ENCODE data around the gene CCDC28A. TPM values are rescaled to one million over a fixed set of nuclear protein-coding genes. Genes with fewer than 3 reads are reported as not detected.

The CCDC28A gene
- total and polyA plus RNA-seq, 4 donors = 11.9 to 20.3 (median 16.1) TPM

- no peaks in the 10 kb centered on the region for H3K4me1 ChIP-seq (ENCODE audit: control insufficient read depth in 4 of 4, insufficient read depth in 4 of 4, low read length in 3 of 4)
- no peak for DNase-seq (ENCODE audit: low spot score)
- H3K9me3 ChIP-seq (ENCODE audit: control insufficient read depth in 4 of 4, low read length in 3 of 4) = no peaks in the 10 kb centered on the region
- TF ChIP-seq CTCF (IDR thresholded peaks at IDR 0.05; ENCODE audit: low read depth, low read length, missing input control) (no peak), GABPA (IDR thresholded peaks at IDR 0.05 in 1 of 2, conservative IDR thresholded peaks at IDR 0.05 in 1 of 2) (no peak), MAX (IDR thresholded peaks at IDR 0.05) (no peak), FOXA2 (IDR thresholded peaks at IDR 0.05) (no peak), NR2F2 (IDR thresholded peaks at IDR 0.05) (no peak), HNF4A (conservative IDR thresholded peaks at IDR 0.05) (no peak), RAD21 (IDR thresholded peaks at IDR 0.05) (no peak), SP1 (IDR thresholded peaks at IDR 0.05) (no peak), JUND (IDR thresholded peaks at IDR 0.05) (no peak), HNF4G (IDR thresholded peaks at IDR 0.05) (no peak), TAF1 (conservative IDR thresholded peaks at IDR 0.05) (no peak), RXRA (IDR thresholded peaks at IDR 0.05) (no peak), YY1 (IDR thresholded peaks at IDR 0.05) (no peak), REST (IDR thresholded peaks at IDR 0.05) (no peak)
- H3K36me3 ChIP-seq (ENCODE audit: control insufficient read depth in 4 of 4, insufficient read depth in 3 of 4, low read depth in 1 of 4, low read length in 3 of 4) = peaks cover 0 to 29% (median 22%) of the 10 kb centered on the region in 4 donors
- no peak overlapping the region for H3K9ac ChIP-seq (ENCODE audit: low read depth in 1 of 2, low read length in 2 of 2)
- no peaks in the 10 kb centered on the region for H3K27me3 ChIP-seq (ENCODE audit: control insufficient read depth in 4 of 4, insufficient read depth in 4 of 4, low read length in 3 of 4)
- WGBS = 90% methylated on average over 4 of the region's 4 CpGs
- no peak overlapping the region for H3K4me3 ChIP-seq (ENCODE audit: low read depth in 1 of 3, low read length in 3 of 3)
- H3K27ac ChIP-seq (ENCODE audit: low read depth in 1 of 2, low read length in 2 of 2) = no peak overlapping the region
These were observed 11.5 kb downstream of the CCDC28A start for GRCh38 chr6:138785079-138785478.

- Histone ChIP-seq H3K9me3 (ENCODE audit: control insufficient read depth in 4 of 4, low read length in 3 of 4) (no peaks in the 10 kb centered on the region), H3K4me3 (ENCODE audit: low read depth in 1 of 3, low read length in 3 of 3) (no peak overlapping the region), H3K36me3 (ENCODE audit: control insufficient read depth in 4 of 4, insufficient read depth in 3 of 4, low read depth in 1 of 4, low read length in 3 of 4) (peaks cover 0 to 29% (median 24%) of the 10 kb centered on the region in 4 donors), H3K27me3 (ENCODE audit: control insufficient read depth in 4 of 4, insufficient read depth in 4 of 4, low read length in 3 of 4) (no peaks in the 10 kb centered on the region), H3K27ac (ENCODE audit: low read depth in 1 of 2, low read length in 2 of 2) (no peak overlapping the region), H3K9ac (ENCODE audit: low read depth in 1 of 2, low read length in 2 of 2) (no peak overlapping the region), H3K4me1 (ENCODE audit: control insufficient read depth in 4 of 4, insufficient read depth in 4 of 4, low read length in 3 of 4) (no peaks in the 10 kb centered on the region)
- WGBS = 91% methylated on average over 3 of the region's 3 CpGs
- DNase-seq (ENCODE audit: low spot score) = no peak
- TF ChIP-seq ZBTB33 (IDR thresholded peaks at IDR 0.05) (no peak), FOXA2 (IDR thresholded peaks at IDR 0.05) (no peak), EGR1 (IDR thresholded peaks at IDR 0.05; ENCODE audit: low read depth in 2 of 2) (no peak), HNF4G (IDR thresholded peaks at IDR 0.05) (no peak), HNF4A (conservative IDR thresholded peaks at IDR 0.05) (no peak), MAX (IDR thresholded peaks at IDR 0.05) (no peak), RAD21 (IDR thresholded peaks at IDR 0.05) (no peak), RXRA (IDR thresholded peaks at IDR 0.05) (no peak), NR2F2 (IDR thresholded peaks at IDR 0.05) (no peak), CTCF (IDR thresholded peaks at IDR 0.05; ENCODE audit: low read depth, low read length, missing input control) (no peak), JUND (IDR thresholded peaks at IDR 0.05) (no peak), REST (IDR thresholded peaks at IDR 0.05) (no peak), SP1 (IDR thresholded peaks at IDR 0.05) (no peak), YY1 (IDR thresholded peaks at IDR 0.05) (no peak), ATF3 (IDR thresholded peaks at IDR 0.05) (no peak)
These were observed 12.4 kb downstream of the CCDC28A start for GRCh38 chr6:138785980-138786379.
